Peyer's patch (tissue), 4 donors: ENCODE results near the gene B3GNT3.

Experiments used
- POLR2A ChIP-seq, 2 donors: fragments of 450-650 bp; IDR thresholded peaks; one replicate each; pipeline ENCODE4 v1.5.1; 2017; ENCODE audit warnings: antibody characterized with exemption in 2 of 2, mild to moderate bottlenecking in 2 of 2, moderate library complexity in 2 of 2
- TF ChIP-seq, protein P1 (sequence below), 6 experiments: fragments of 450-650 bp in 4 of 6; fragments of 200-600 bp in 2 of 6; sonication (generic) in 1 of 6; IDR thresholded peaks; one replicate each; pipeline ENCODE4 v1.5.1; 2017 to 2019; ENCODE audit warnings: antibody characterized with exemption in 6 of 6, mild to moderate bottlenecking in 3 of 6, moderate library complexity in 1 of 6

DNA sequence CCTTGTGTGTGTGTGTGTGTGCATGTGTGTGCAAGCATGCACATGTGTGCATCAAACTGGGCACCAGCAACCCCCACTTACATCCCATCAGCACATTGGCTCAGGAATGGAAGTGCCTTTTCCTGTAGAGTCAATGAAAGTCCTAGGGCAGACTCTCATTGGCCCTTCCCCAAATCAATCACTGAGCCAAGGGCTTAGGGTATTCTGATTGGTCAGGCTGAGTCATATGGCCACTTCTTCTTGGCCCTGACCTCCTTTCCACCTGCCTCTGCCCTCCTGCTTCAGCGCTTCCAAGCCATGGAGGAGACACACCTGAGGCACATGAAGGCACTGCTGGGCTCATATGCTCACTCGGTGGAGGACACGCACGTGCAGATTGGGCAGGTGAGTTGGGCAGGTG, 22.8 kb upstream of the B3GNT3 start:
- no peak for TF ChIP-seq POLR2A (IDR thresholded peaks at IDR 0.05)
- TF ChIP-seq, protein P1, sequence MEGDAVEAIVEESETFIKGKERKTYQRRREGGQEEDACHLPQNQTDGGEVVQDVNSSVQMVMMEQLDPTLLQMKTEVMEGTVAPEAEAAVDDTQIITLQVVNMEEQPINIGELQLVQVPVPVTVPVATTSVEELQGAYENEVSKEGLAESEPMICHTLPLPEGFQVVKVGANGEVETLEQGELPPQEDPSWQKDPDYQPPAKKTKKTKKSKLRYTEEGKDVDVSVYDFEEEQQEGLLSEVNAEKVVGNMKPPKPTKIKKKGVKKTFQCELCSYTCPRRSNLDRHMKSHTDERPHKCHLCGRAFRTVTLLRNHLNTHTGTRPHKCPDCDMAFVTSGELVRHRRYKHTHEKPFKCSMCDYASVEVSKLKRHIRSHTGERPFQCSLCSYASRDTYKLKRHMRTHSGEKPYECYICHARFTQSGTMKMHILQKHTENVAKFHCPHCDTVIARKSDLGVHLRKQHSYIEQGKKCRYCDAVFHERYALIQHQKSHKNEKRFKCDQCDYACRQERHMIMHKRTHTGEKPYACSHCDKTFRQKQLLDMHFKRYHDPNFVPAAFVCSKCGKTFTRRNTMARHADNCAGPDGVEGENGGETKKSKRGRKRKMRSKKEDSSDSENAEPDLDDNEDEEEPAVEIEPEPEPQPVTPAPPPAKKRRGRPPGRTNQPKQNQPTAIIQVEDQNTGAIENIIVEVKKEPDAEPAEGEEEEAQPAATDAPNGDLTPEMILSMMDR (IDR thresholded peaks at IDR 0.05), result no peak
